Glutamatergic neuron (in vitro differentiated cells): ENCODE results near the gene PANK4. TPM values are rescaled to one million over a fixed set of nuclear protein-coding genes. Genes with fewer than 3 reads are reported as not detected.

ENCODE experiments used
- DNase-seq: peaks from one replicate; pipeline ENCODE4 v3.0.0; 2022
- H3K27ac Mint-ChIP-seq: one replicate; pipeline ENCODE4 v1.8.0; 2020; ENCODE audit warnings: mild to moderate bottlenecking, mixed read lengths, inconsistent platforms; ENCODE audit not compliant: unreplicated experiment
- H3K27me3 Mint-ChIP-seq: one replicate; pipeline ENCODE4 v1.8.0; 2020; ENCODE audit warnings: mild to moderate bottlenecking, moderate library complexity, mixed read lengths, inconsistent platforms; ENCODE audit not compliant: unreplicated experiment
- H3K36me3 Mint-ChIP-seq: one replicate; pipeline ENCODE4 v1.8.0; 2020; ENCODE audit warnings: mild to moderate bottlenecking, mixed read lengths, inconsistent platforms; ENCODE audit not compliant: unreplicated experiment
- H3K4me1 Mint-ChIP-seq: one replicate; pipeline ENCODE4 v1.8.0; 2020; ENCODE audit warnings: mild to moderate bottlenecking, low read depth, mixed read lengths, inconsistent platforms; ENCODE audit not compliant: unreplicated experiment
- H3K4me3 Mint-ChIP-seq: one replicate; pipeline ENCODE4 v1.8.0; 2020; ENCODE audit warnings: mild to moderate bottlenecking, mixed read lengths, inconsistent platforms; ENCODE audit not compliant: unreplicated experiment
- H3K9me3 Mint-ChIP-seq: one replicate; pipeline ENCODE4 v1.8.0; 2020; ENCODE audit warnings: mild to moderate bottlenecking, moderate library complexity, mixed read lengths, inconsistent platforms; ENCODE audit not compliant: unreplicated experiment
- CTCF ChIP-seq: fragments of 200-600 bp; sonication (generic); IDR thresholded peaks from one replicate; pipeline ENCODE4 v1.5.0; 2021; ENCODE audit not compliant: partially characterized antibody, unreplicated experiment
- total RNA-seq: library from RNA; stranded (reverse); fragmentation: NEBNext Ultra II Directional; extraction: Animal tissue kit (Norgen Biotek cat#: 25700); gene quantifications from one replicate; pipeline ENCODE4 v1.2.1, GENCODE V29; 2021; ENCODE audit not compliant: unreplicated experiment

Gene PANK4
- total RNA-seq, 1 donor from 2014 or later, result 58.5 TPM

DNA sequence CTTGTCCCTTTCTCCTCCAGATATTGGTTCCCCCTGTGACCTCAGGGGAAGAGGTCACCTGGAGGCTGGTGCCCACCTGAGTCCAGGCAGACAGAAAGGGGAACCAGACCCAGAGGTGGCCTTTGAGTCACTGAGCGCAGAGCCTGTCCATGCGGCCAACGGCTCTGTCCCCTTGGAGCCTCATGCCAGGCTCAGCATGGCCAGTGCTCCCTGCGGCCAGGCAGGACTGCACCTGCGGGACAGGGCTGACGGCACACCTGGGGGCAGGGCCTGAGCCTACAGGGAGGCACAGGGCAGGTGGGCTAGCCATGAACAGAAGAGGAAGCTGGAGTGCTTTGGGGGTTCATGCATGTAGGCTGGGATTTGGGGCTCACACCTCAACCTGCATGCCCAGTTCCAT is 32.5 kb upstream of the PANK4 start:
- Mint-ChIP-seq H3K36me3 (no peaks in the 10 kb centered on the region), H3K27ac (no peak overlapping the region), H3K4me1 (peaks cover 11% of the 10 kb centered on the region), H3K9me3 (peaks cover 3% of the 10 kb centered on the region), H3K27me3 (peaks cover 6% of the 10 kb centered on the region), H3K4me3 (no peak overlapping the region)
- DNase-seq, result peak; percentile 13
- TF ChIP-seq CTCF, result no peak

GRCh38 chr1:2558420-2558819 is 32.0 kb upstream of the PANK4 start:
- DNase-seq, result peak; percentile 11
- peaks cover 14% of the 10 kb centered on the region for H3K4me1 Mint-ChIP-seq
- TF ChIP-seq CTCF, result no peak
- H3K9me3 Mint-ChIP-seq, result peaks cover 3% of the 10 kb centered on the region
- H3K36me3 Mint-ChIP-seq, result no peaks in the 10 kb centered on the region
- peaks cover 9% of the 10 kb centered on the region for H3K27me3 Mint-ChIP-seq
- no peak overlapping the region for H3K27ac Mint-ChIP-seq
- no peak overlapping the region for H3K4me3 Mint-ChIP-seq

DNA sequence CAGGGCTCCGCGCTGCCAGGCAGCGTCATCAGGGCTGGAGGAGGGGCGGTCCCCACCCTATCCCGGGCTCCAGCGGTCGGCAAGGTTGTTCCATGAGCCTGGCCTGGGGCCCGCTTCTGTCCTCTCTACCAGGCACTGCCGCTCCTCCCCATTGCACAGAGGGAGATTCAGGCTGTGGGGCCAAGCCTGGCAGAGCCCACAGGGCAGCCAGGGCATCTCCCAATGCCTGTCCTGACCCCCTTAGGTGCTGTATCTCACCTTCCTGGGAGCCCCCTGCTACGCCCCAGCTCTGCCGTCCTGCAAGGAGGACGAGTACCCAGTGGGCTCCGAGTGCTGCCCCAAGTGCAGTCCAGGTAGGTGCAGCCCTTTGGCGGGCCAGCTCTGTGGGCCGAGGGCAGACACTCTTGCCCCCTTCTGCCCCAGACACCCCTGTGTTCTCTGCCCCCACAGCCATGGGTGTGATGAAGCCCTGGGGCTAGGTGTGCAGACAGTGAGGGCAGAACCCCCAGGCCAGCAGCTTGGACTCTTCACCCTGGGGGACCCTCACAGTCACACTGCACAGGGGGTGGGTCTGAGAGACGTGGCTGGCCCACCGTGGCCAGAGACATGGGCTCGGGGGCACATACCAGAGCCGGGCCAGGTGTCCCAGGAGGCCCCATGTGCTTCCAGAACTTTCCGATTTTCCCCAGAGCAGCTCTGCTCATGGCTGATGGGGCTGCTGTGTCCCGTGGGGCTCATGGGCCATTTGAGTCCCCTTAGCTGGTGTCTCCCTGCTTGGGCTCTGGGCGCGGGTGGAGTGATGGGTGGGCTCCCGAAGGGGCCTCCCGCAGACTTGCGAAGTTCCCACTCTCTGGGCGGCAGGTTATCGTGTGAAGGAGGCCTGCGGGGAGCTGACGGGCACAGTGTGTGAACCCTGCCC is 31.3 kb upstream of the PANK4 start:
- H3K27me3 Mint-ChIP-seq, result peaks cover 7% of the 10 kb centered on the region
- no peak overlapping the region for H3K27ac Mint-ChIP-seq
- no peak overlapping the region for H3K4me3 Mint-ChIP-seq
- TF ChIP-seq CTCF, result no peak
- peak; percentile 10 for DNase-seq
- peaks cover 3% of the 10 kb centered on the region for H3K9me3 Mint-ChIP-seq
- no peaks in the 10 kb centered on the region for H3K36me3 Mint-ChIP-seq
- peaks cover 12% of the 10 kb centered on the region for H3K4me1 Mint-ChIP-seq

DNA sequence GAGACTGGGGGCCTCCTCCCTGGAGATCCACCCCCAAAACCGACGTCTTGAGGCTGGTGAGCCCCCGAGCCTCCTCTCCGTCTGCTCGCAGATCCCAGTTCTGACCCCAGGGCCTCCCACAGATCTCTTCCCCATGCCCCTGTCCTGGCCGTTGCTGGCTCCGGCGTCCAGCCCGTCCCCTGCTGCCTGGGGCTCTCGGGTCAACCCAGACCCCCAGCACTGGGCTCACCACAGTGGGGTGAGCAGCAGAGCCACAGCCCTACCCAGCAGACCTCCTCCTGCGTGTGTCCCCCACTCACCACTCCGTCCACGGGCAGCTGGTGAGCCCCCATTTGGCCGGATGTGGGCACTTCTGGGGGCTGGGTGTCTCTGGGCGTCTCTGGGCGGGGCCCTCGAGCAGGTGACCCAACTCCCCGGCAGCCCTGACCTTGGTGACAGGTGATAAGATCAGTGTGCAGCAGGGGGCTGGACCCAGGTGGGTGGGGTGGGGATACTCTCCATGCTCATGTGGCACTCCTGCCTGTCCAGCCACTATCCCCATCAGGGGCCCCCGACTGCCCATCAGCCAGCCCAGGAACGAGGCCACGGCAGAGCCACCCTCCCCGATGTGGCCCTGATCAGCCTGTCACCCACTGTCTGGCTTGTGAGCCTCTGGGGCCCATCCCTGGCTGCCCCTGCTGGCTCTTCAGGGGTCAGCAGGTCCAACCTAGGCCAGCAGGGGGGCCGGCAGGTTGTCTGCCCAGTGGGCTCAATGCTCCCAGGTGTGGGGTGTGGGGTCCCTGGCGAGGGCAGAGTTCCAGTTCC is 30.5 kb upstream of the PANK4 start:
- TF ChIP-seq CTCF, result no peak
- Mint-ChIP-seq H3K4me1 (peaks cover 12% of the 10 kb centered on the region), H3K9me3 (peaks cover 3% of the 10 kb centered on the region), H3K27me3 (peaks cover 7% of the 10 kb centered on the region), H3K36me3 (no peaks in the 10 kb centered on the region), H3K4me3 (no peak overlapping the region), H3K27ac (no peak overlapping the region)
- DNase-seq, result peak; percentile 14
